A673 (cell line): ENCODE data around the gene MED28. TPM values are rescaled to one million over a fixed set of nuclear protein-coding genes. Genes with fewer than 3 reads are reported as not detected.

Source experiments
- BruUV-seq: library from RNA; stranded (reverse); fragments of 400-500 nt; replicated peaks from 2 replicates; lab custom pipeline; 2021; lab: Mats Ljungman, UMichigan
- CTCF ChIA-PET: fragments of 300-600 bp; sonication (Branson Sonifier 250); formaldehyde crosslinking; loops from one replicate; lab custom pipeline; 2022; ENCODE audit warnings: antibody characterized with exemption; lab: Charles Lee
- POLR2A ChIA-PET: fragments of 300-600 bp; sonication (Branson Sonifier 250); formaldehyde crosslinking; loops from one replicate; lab custom pipeline; 2022; ENCODE audit warnings: antibody characterized with exemption; ENCODE audit not compliant: low non-redundant PET; lab: Charles Lee
- DNase-seq: peaks from one replicate; pipeline ENCODE4 v3.0.0-alpha.2; 2015; ENCODE audit warnings: low spot score
- H3K27ac ChIP-seq: fragments of 200-600 bp; sonication (generic); 2 replicates; pipeline ENCODE4 v1.5.1; 2016; ENCODE audit warnings: mixed run types, low read depth, mild to moderate bottlenecking, mixed read lengths, antibody characterized with exemption, low read length; ENCODE audit not compliant: poor library complexity, severe bottlenecking
- H3K27me3 ChIP-seq: fragments of 200-600 bp; sonication (generic); replicated peaks from 2 replicates; pipeline ENCODE4 v1.6.1; 2017; ENCODE audit warnings: mixed run types, low read depth, mild to moderate bottlenecking, mixed read lengths, antibody characterized with exemption, low read length; ENCODE audit not compliant: insufficient read depth, poor library complexity
- H3K36me3 ChIP-seq: fragments of 200-600 bp; sonication (generic); 2 replicates; pipeline ENCODE4 v1.6.1; 2016; ENCODE audit warnings: mixed run types, mild to moderate bottlenecking, mixed read lengths, antibody characterized with exemption, low read length; ENCODE audit not compliant: insufficient read depth, poor library complexity, severe bottlenecking
- H3K4me1 ChIP-seq: fragments of 200-600 bp; sonication (generic); 2 replicates; pipeline ENCODE4 v1.6.1; 2017; ENCODE audit warnings: mixed run types, mild to moderate bottlenecking, mixed read lengths, antibody characterized with exemption, low read length; ENCODE audit not compliant: insufficient read depth, poor library complexity, severe bottlenecking
- H3K4me3 ChIP-seq: fragments of 200-600 bp; sonication (generic); 2 replicates; pipeline ENCODE4 v1.5.1; 2016; ENCODE audit warnings: low read depth, mixed run types, mild to moderate bottlenecking, mixed read lengths, low read length; ENCODE audit not compliant: poor library complexity, severe bottlenecking
- H3K9me3 ChIP-seq: fragments of 200-600 bp; sonication (generic); 2 replicates; pipeline ENCODE4 v1.6.1; 2016; ENCODE audit warnings: mixed run types, low read depth, mild to moderate bottlenecking, mixed read lengths, antibody characterized with exemption, low read length; ENCODE audit not compliant: poor library complexity, severe bottlenecking
- EZH2 ChIP-seq: fragments of 200-600 bp; sonication (generic); IDR thresholded peaks from 2 replicates; pipeline ENCODE4 v1.6.1; 2017; ENCODE audit warnings: borderline replicate concordance, low read depth, mild to moderate bottlenecking, mixed read lengths, antibody characterized with exemption, low read length; ENCODE audit not compliant: poor library complexity, severe bottlenecking
- intact Hi-C: fragments of 100-400 bp; cut with micrococcal nuclease; formaldehyde crosslinking; loops from one replicate; pipeline ENCODE4 v1.10.0; 2022; ENCODE audit not compliant: unreplicated experiment
- total RNA-seq: library from RNA; stranded (reverse); gene quantifications from 2 replicates; pipeline ENCODE4 v1.2.3, GENCODE V29; 2021
- TF ChIP-seq, protein P1 (sequence below): fragments of 300-800, 200-600 bp; sonication (generic); conservative IDR thresholded peaks from 2 replicates; pipeline ENCODE4 v1.5.1; 2017; ENCODE audit warnings: low read depth, mild to moderate bottlenecking, antibody characterized with exemption, low read length, moderate library complexity, mixed read lengths

Gene MED28
- total RNA-seq, 1 experiment from 2014 or later = 46.6 TPM

DNA sequence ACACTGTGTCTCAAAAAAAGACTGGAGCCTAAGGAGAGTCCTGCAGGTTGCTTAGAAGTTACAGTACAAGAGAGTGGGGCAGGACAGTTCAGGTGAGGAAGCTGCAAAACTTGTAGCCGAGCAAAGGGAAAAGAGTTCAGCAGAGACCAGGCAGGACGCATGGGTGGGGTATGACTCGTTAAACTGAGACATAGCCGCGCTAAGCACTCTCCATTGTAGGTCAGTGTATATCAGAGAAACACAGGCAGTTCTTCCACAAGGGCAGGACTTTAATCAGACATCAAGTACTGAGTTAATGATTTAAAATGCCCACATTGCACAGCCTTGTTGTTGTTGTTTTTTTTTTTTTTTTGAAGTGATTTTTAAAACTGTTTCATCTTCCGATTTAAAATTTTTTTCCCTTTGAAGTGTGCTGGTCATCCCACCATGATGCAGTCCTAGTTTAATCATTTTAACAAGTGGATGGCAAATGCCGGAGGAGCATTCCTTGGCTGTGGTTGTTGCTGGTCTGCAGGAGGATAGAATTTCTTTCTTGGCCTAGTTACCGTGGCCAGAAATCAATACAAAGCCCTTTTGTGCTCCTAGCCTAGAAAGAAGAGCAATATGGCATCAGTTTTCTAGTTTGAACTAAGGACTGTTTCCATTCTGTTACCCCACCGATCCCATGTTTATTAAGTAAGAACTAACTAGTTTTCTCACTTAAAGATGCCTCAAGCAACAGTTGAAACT lies 27.2 kb upstream of the MED28 start:
- Histone ChIP-seq H3K4me3 (no peak overlapping the region), H3K36me3 (peaks cover 16% of the 10 kb centered on the region), H3K27ac (no peak overlapping the region), H3K4me1 (no peaks in the 10 kb centered on the region), H3K9me3 (no peaks in the 10 kb centered on the region), H3K27me3 (no peaks in the 10 kb centered on the region)
- no peak for TF ChIP-seq EZH2
- TF ChIP-seq, protein P1, sequence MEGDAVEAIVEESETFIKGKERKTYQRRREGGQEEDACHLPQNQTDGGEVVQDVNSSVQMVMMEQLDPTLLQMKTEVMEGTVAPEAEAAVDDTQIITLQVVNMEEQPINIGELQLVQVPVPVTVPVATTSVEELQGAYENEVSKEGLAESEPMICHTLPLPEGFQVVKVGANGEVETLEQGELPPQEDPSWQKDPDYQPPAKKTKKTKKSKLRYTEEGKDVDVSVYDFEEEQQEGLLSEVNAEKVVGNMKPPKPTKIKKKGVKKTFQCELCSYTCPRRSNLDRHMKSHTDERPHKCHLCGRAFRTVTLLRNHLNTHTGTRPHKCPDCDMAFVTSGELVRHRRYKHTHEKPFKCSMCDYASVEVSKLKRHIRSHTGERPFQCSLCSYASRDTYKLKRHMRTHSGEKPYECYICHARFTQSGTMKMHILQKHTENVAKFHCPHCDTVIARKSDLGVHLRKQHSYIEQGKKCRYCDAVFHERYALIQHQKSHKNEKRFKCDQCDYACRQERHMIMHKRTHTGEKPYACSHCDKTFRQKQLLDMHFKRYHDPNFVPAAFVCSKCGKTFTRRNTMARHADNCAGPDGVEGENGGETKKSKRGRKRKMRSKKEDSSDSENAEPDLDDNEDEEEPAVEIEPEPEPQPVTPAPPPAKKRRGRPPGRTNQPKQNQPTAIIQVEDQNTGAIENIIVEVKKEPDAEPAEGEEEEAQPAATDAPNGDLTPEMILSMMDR = no peak
- POLR2A ChIA-PET = no interaction called here
- no peak for DNase-seq
- CTCF ChIA-PET = no interaction called here
- BruUV-seq = no TSS peak
- intact Hi-C loops = no loop called here

DNA sequence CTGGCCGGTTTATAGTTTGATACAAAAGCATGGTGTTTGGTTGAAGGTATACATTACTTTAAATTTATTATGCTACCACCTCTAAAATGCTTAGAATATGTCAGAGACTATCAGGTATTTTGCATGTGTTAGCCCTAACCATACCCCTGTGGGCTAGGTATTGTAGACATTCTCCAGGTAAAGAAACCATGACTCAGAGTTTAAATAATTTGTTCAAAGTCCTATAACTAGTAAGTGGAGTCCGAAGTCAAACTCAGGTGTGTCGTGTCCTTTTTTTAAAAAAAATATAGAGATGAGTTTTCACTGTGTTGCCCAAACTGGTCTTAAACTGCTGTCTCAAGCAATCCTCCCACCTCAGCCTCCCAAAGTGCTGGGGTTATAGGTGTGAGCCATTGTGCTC lies 25.1 kb upstream of the MED28 start:
- H3K27me3 ChIP-seq = no peaks in the 10 kb centered on the region
- no TSS peak for BruUV-seq
- H3K27ac ChIP-seq = no peak overlapping the region
- H3K4me1 ChIP-seq = no peaks in the 10 kb centered on the region
- TF ChIP-seq, protein P1 = no peak
- TF ChIP-seq EZH2 = no peak
- CTCF ChIA-PET = no interaction called here
- no peaks in the 10 kb centered on the region for H3K9me3 ChIP-seq
- POLR2A ChIA-PET = no interaction called here
- peaks cover 14% of the 10 kb centered on the region for H3K36me3 ChIP-seq
- no peak for DNase-seq
- H3K4me3 ChIP-seq = no peak overlapping the region
- intact Hi-C loops = no loop called here

DNA sequence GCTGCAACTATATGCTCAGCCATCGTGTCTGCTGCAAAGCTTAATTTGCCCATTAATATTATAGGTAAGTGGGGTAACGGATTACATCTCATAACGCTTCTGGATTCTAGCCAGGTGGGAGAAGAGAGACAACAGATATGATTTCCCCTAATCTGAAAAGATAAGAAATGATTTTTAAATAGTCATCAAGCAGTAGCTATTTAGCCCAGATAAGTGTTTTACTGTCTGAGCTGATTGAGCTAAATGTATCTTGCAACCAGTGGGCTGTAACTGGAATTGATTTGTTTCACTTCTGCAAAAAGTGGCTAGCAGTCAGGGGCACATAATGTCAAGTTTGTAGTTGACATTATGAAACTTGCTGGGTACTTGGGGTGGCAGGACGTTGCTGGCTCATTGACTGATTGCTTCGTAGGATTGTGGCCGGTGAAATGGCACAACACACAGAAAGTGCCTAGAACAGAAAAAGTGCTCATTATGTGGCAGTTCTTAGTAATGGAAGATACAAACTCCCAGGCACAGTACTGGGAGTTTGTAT lies 18.9 kb upstream of the MED28 start:
- no peak overlapping the region for H3K27ac ChIP-seq
- ChIA-PET CTCF (no interaction called here), POLR2A (no interaction called here)
- intact Hi-C loops = no loop called here
- H3K9me3 ChIP-seq = no peaks in the 10 kb centered on the region
- no peak overlapping the region for H3K4me3 ChIP-seq
- H3K4me1 ChIP-seq = no peaks in the 10 kb centered on the region
- no peak for DNase-seq
- no peak for TF ChIP-seq EZH2
- TF ChIP-seq, protein P1 = no peak
- no TSS peak for BruUV-seq
- no peaks in the 10 kb centered on the region for H3K27me3 ChIP-seq
- peaks cover 10% of the 10 kb centered on the region for H3K36me3 ChIP-seq
